Hepatocyte (in vitro differentiated cells): ENCODE data around the gene TUBGCP2. TPM values are rescaled to one million over a fixed set of nuclear protein-coding genes. Genes with fewer than 3 reads are reported as not detected.

Experiments
- DNase-seq: peaks from one replicate; pipeline ENCODE4 v3.0.0-alpha.2; 2016; ENCODE audit warnings: low spot score
- H2AFZ ChIP-seq: fragments of 200-600 bp; sonication (generic); 2 replicates; pipeline ENCODE4 v1.6.0; 2016; ENCODE audit warnings: antibody characterized with exemption, mild to moderate bottlenecking
- H3K27ac ChIP-seq: fragments of 200-600 bp; sonication (generic); 2 replicates; pipeline ENCODE4 v1.5.1; 2016; ENCODE audit warnings: mild to moderate bottlenecking
- H3K27me3 ChIP-seq: fragments of 200-600 bp; sonication (generic); 2 replicates; pipeline ENCODE4 v1.6.1; 2016
- H3K36me3 ChIP-seq: fragments of 200-600 bp; sonication (generic); replicated peaks from 2 replicates; pipeline ENCODE4 v1.5.1; 2016; ENCODE audit warnings: low read depth; ENCODE audit not compliant: insufficient read depth
- H3K4me1 ChIP-seq: fragments of 200-600 bp; sonication (generic); 2 replicates; pipeline ENCODE4 v1.5.1; 2016; ENCODE audit warnings: mild to moderate bottlenecking, moderate library complexity; ENCODE audit not compliant: insufficient read depth
- H3K4me2 ChIP-seq: fragments of 200-600 bp; sonication (generic); 2 replicates; pipeline ENCODE4 v1.6.0; 2016
- H3K4me3 ChIP-seq: fragments of 200-600 bp; sonication (generic); 2 replicates; pipeline ENCODE4 v1.5.1; 2016; ENCODE audit warnings: mild to moderate bottlenecking
- H3K79me2 ChIP-seq: fragments of 200-600 bp; sonication (generic); 2 replicates; pipeline ENCODE4 v1.6.0; 2017; ENCODE audit warnings: mild to moderate bottlenecking
- H3K9me2 ChIP-seq: fragments of 200-600 bp; sonication (generic); replicated peaks from 2 replicates; pipeline ENCODE4 v1.6.0; 2017; ENCODE audit warnings: mild to moderate bottlenecking; ENCODE audit not compliant: insufficient read depth
- H3K9me3 ChIP-seq: fragments of 200-600 bp; sonication (generic); 2 replicates; pipeline ENCODE4 v1.5.1; 2016; ENCODE audit warnings: low read depth, mild to moderate bottlenecking
- H4K20me1 ChIP-seq: fragments of 200-600 bp; sonication (generic); 2 replicates; pipeline ENCODE4 v1.6.0; 2016; ENCODE audit warnings: mild to moderate bottlenecking; ENCODE audit not compliant: insufficient read depth, poor library complexity, severe bottlenecking
- CTCF ChIP-seq: fragments of 200-600 bp; sonication (generic); IDR thresholded peaks from 2 replicates; pipeline ENCODE4 v1.5.1; 2016; ENCODE audit warnings: antibody characterized with exemption, mild to moderate bottlenecking; ENCODE audit not compliant: poor library complexity
- EZH2 ChIP-seq: fragments of 200-600 bp; sonication (generic); IDR thresholded peaks from 2 replicates; pipeline ENCODE4 v1.6.1; 2016; ENCODE audit warnings: antibody characterized with exemption, mild to moderate bottlenecking, borderline replicate concordance
- EZH2phosphoT487 ChIP-seq: fragments of 200-600 bp; sonication (generic); IDR thresholded peaks from one replicate; pipeline ENCODE4 v1.6.1; 2018; ENCODE audit warnings: antibody characterized with exemption, mild to moderate bottlenecking, low read depth, moderate library complexity; ENCODE audit not compliant: unreplicated experiment, severe bottlenecking
- WGBS: methylation state at CpG from one replicate; pipeline ENCODE4 v1.1.6; 2016; ENCODE audit warnings: low lambda C conversion rate; ENCODE audit errors: missing lambda C conversion rate; 5-methylcytosine and 5-hydroxymethylcytosine counted together
- polyA plus RNA-seq: library from polyadenylated mRNA; unstranded; fragments of >200 nt; fragmentation: Nextera tagmentation; extraction: Ambion mirVana; gene quantifications from 2 replicates; pipeline ENCODE4 v1.2.1, GENCODE V29; 2016
- total RNA-seq: library from RNA; depleted of rRNA; stranded (reverse); fragments of >200 nt; gene quantifications from 2 replicates; pipeline ENCODE4 v1.2.3, GENCODE V29; 2014

Gene TUBGCP2
- total and polyA plus RNA-seq, 2 experiments from 2014 or later, result 44.8 to 51.5 TPM

- Histone ChIP-seq H3K4me1 (peaks cover 10% of the 10 kb centered on the region), H3K27ac (no peak overlapping the region), H3K9me3 (no peaks in the 10 kb centered on the region), H3K36me3 (no peaks in the 10 kb centered on the region), H2AFZ (no peak overlapping the region), H3K4me2 (no peak overlapping the region), H3K79me2 (no peaks in the 10 kb centered on the region), H3K9me2 (no peaks in the 10 kb centered on the region), H3K4me3 (no peak overlapping the region), H3K27me3 (no peaks in the 10 kb centered on the region), H4K20me1 (no peaks in the 10 kb centered on the region)
- 70% methylated on average over 9 of the region's 13 CpGs for WGBS
- no peak for DNase-seq
- TF ChIP-seq EZH2, result no peak
- no peak for TF ChIP-seq CTCF
- TF ChIP-seq EZH2phosphoT487, result no peak
Measured at GRCh38 chr10:133254421-133255120, 54.1 kb downstream of the TUBGCP2 start.

GRCh38 chr10:133253361-133253955 lies 55.2 kb downstream of the TUBGCP2 start:
- 96% methylated on average over 22 of the region's 22 CpGs for WGBS

GRCh38 chr10:133252223-133252552 lies 56.5 kb downstream of the TUBGCP2 start:
- H3K4me3 ChIP-seq, result no peak overlapping the region
- no peaks in the 10 kb centered on the region for H4K20me1 ChIP-seq
- DNase-seq, result no peak
- H2AFZ ChIP-seq, result no peak overlapping the region
- TF ChIP-seq EZH2phosphoT487 (no peak), EZH2 (no peak), CTCF (no peak)
- WGBS, result no CpG with 5 or more reads among the region's 12 CpGs
- H3K9me2 ChIP-seq, result no peaks in the 10 kb centered on the region
- no peak overlapping the region for H3K4me2 ChIP-seq
- H3K9me3 ChIP-seq, result no peaks in the 10 kb centered on the region
- peaks cover 3% of the 10 kb centered on the region for H3K4me1 ChIP-seq
- no peaks in the 10 kb centered on the region for H3K36me3 ChIP-seq
- no peaks in the 10 kb centered on the region for H3K79me2 ChIP-seq
- H3K27me3 ChIP-seq, result no peaks in the 10 kb centered on the region
- no peak overlapping the region for H3K27ac ChIP-seq

More at GRCh38 chr10:133253361-133253955, 55.2 kb downstream of the TUBGCP2 start:
- Histone ChIP-seq H3K27ac (no peak overlapping the region), H3K4me2 (no peak overlapping the region), H3K4me3 (no peak overlapping the region), H3K9me2 (no peaks in the 10 kb centered on the region), H3K79me2 (no peaks in the 10 kb centered on the region), H3K27me3 (no peaks in the 10 kb centered on the region), H3K9me3 (no peaks in the 10 kb centered on the region), H3K36me3 (no peaks in the 10 kb centered on the region), H4K20me1 (no peaks in the 10 kb centered on the region), H2AFZ (no peak overlapping the region), H3K4me1 (peaks cover 8% of the 10 kb centered on the region)
- no peak for TF ChIP-seq CTCF
- no peak for TF ChIP-seq EZH2
- TF ChIP-seq EZH2phosphoT487, result no peak
- DNase-seq, result no peak
